Activated T-helper 1 cell treated with Interleukin-2 at 50 U/mL for 16 hours (primary cell): Measurements from ENCODE around the gene CFAP20DC.
"Not testable (repeated sequence)": the region's sequence is repeated elsewhere in the genome, so short reads cannot be mapped to it uniquely, and the experiment has no call there.

Source experiments
- DNase-seq: peaks from one replicate; pipeline ENCODE4 v3.0.0-alpha.2; 2020; ENCODE audit warnings: low read depth

The CFAP20DC gene

DNA sequence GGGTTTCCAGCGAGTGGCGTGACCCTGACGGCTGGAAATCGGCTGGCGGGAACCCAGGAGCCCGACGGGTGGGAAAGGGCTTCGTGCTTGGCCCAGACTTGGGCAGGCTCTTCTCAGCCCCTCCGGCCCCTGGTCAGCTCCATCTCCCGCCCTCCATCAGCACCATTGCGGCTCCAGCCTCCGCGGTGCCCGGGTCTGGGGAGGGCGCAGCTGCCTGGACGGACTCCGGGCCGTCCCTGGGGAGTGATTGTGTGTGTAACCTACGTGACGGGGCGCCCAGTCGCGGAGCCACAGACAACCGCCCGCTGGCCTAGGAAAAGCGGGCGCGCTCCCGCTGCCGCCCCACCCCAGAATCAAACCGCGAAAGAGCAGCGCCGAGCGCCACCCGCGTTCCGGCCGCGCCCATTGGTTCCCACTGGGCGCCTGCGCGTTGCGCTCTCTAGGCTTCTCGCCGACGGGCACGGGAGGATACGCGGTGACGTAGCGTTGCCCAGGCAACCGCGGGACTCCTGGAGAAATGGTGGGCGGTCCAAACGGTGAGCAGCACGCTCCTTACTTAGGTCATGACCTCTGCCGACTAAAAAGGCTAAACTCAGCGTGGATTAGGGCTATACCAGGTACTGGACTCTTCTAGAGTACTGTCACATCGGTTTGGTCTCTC lies at the start of gene CFAP20DC:
Gene CFAP20DC, minus strand, starts transcription at position 355 of the 661 bp plus-strand sequence. CDS start 394 bp downstream, outside the sequence.
- peak; percentile 74 for DNase-seq

DNA sequence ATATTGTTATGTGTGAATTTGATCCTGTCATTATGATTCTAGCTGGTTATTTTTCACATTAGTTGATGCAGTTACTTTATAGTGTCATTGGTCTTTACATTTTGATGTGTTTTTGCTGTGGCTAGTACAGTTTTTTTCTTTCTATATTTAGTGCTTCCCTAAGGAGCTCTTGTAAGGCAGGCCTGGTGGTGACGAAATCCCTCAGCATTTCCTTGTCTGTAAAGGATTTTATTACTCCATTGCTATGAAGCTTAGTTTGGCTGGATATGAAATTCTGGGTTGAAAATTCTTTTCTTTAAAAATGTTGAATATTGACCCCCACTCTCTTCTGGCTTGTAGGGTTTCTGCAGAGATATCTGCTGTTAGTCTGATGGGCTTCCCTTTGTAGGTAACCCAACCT lies 48.7 kb upstream of the CFAP20DC start:
- DNase-seq, result not testable (repeated sequence)

DNA sequence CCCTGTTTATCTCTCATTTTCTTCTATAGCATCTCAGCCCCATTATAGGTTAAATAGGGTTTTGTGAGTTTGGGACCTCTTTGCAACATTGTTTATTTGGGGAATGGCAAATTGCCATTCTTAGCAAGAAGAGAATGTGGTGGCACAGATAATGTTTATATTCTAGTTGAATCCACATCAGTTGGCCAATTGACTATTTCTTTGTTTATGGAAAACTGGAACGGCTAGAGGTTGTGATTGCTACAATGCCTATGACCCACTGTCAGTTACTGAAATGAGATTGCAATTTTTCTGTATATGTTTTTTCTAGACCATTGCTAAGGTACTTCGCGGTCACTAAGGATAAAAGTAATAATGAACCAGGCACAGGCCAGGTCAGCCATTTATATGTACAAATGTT lies 44.6 kb upstream of the CFAP20DC start:
- no peak for DNase-seq

DNA sequence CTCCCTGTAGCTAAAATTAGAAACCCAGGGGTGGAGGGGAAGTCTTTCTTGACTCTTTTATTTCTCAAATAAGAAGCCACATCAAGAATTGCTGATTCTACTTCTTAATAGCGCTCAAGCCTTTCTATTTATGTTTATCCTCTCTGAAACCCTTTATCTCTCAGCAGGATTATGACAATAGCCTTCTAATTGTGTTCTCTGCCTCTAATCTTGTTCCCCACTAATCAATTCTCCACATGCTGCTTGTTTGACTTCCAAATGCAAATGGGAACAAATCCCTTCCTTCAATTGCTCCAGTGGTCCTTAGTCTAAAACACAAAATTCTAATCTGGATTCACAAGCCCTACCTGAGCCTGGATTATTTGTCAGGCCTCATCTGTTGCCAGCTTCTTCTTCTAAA lies 43.7 kb upstream of the CFAP20DC start:
- no peak for DNase-seq

DNA sequence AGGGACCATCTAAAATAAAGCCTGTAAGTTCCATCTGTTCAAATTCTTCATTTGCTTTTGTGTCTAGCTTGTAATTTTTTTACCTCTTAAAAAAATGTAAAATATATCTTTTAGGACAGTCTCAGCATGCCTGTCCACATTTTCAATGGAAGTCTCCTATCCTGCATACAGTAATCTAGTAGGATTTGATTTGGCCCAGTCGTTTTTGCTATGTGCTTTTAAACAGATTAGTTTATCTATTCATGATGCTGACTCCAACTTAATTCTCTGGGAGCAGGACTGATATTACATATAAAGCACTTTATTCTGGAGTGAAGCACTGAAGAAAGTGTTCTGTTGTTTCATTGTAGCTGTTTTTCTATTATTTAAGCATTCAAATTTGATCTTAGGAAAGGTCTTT lies 38.9 kb upstream of the CFAP20DC start:
- DNase-seq, result no peak

DNA sequence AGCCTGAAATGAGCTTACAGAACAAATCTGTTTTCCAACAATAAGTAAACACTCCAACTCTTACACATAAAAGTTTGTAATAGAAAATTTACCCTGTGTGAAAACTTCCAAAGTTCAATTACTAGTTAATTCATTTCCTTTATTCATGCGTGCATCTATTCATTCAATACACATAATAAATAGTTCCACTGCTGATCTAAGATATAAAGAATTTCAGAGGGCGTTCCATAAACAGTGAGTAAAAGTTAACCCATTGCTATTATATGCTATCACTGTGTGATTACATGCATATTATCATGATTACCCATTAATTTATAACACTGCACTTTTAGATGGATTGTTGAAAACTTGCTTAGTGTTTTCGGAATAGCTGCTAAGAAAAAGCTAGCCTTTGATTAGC lies 36.2 kb upstream of the CFAP20DC start:
- DNase-seq, result no peak

DNA sequence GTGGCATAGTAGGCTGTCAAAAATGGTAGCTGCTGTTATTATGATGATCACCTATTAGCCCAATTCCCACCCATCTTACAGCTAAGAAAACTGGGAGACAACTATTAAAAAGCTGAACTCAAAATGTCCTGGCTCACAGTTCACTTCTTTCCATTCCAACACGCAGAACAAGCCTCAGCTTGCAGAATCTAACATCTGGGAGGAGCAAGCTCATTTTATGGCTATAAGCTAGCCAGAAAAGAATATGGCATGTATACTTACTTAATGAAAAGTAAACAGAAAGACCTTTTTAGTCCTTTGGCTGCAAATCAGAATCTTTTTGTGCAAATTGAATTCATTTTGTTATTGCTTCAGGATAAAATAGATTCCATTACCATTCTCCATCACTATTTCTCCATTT lies 34.8 kb upstream of the CFAP20DC start:
- no peak for DNase-seq

DNA sequence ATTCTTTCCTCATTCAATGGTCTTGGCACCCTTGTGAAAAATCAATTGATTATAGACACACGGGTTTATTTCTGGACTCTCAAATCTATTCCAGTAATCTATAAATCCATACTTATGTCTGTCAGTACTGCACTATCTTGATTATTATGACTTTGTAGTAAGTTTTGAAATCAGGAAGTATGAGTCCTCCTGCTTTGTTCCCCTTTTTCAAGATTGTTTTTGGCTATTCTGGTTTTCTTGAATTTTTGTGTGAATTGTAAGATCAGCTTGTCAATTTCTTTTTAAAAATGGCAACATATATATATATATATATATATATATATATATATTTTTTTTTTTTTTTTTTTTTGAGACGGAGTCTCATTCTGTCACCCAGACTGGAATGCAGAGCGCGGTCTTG lies 32.3 kb upstream of the CFAP20DC start:
- no peak for DNase-seq

DNA sequence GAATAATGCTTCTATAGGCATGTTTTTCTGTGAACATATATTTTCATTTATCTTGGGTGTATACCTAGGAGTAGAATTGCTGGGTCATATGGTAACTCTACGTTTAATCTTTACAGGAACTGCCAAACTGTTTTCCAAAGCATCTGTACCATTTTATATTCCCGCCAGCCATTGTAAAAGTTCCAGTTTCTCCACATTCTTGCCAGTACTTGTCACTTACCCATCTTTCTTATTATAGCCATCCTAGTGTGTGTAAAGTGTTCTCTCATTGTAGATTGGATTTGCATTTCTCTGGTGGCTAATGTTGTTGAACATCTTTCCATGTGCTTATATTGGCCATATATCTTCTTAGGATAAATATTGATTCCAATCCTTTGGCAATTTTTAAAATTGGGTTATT lies 31.2 kb upstream of the CFAP20DC start:
- no peak for DNase-seq

DNA sequence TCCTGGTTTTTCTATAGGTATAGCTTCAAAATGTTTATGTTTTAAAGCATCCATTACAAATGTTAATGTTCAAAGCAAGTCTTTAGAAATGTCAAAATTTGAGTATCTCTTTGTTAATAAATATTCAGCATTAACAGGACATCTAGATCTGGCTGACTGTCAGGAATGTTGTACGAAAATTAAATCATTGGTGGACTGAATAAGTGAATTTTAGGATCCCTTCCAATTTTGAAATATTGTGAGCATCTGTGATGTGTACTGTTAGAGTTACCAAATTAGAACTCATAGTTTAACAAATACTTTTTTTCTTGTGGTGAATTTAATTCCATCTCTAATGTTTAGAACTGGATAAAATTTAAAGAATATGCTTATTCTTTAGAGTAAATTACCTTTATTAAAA lies 30.1 kb upstream of the CFAP20DC start:
- no peak for DNase-seq

DNA sequence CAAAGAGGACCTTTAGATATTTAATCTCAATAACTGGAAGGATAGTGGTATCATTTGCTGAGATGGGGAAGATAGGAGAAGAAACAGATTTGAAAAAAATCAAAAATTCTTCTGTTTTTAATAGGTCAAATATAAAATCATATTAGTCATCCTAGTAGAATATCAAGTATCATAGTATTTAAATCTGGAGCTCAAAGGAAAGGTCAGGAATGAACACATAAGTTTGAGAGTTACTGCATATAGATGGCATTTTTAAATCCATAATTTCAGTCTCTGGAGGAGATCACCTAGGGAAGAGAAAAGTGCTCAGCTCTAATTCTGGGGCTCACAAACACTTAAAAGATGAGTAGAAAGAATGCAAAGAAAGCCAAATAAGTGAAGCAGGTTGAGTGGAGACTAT lies 24.9 kb upstream of the CFAP20DC start:
- no peak for DNase-seq

DNA sequence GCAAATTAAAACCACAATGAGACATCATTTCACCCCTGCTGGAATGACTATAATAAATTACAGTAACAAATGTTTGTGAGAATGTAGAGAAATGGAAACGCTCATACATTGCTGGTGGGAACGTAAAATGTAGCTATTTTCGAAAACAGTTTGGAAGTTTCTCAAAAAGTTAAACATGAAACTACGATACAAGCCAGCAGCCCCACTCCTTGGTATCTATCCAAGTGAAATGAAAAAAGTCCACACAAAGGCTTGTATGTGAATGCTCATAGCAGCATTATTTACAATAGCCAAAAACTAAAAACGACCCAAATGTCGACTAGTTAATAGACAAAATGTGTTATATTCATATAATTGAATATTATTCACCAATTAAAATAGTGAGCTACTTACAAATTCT lies 22.9 kb upstream of the CFAP20DC start:
- no peak for DNase-seq

DNA sequence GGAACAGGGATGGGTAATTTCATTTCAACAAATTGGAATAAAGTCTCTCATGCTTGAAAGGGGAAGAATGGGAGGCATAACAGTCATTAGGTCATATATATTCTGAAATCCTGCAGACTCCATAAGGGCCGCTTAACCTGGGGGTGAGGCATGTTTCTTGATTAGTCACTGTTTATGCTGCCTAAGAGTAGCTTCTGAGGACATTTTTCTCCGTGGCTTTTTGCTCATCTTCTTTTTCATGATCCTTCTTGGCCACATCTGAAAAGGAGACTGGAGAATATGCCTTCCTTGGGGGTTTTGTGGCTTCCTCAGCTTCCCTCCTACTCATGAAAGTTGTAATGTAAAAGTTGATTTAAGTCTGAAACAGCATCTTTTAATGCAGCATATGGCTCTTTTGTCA lies 20.0 kb upstream of the CFAP20DC start:
- no peak for DNase-seq

DNA sequence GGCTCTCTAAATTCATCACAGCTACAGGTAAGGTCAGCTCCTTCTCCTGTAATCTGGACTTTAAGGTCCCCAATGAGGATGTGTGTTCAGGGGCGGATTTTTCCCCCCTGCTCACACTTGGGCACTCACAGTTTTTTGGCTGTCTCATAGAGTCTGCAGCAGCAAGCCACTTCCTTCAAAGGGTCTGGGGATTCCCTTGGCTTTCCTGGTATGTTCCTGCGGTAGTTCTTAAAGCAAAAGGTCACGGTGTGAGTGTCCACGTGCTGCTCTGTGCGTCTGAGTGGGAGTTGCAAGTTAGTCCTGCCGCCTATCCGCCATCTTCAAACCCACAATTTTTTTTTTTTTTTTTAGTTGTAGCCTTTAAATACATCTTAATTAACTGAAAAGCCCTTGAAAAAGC lies 15.4 kb upstream of the CFAP20DC start:
- no peak for DNase-seq

DNA sequence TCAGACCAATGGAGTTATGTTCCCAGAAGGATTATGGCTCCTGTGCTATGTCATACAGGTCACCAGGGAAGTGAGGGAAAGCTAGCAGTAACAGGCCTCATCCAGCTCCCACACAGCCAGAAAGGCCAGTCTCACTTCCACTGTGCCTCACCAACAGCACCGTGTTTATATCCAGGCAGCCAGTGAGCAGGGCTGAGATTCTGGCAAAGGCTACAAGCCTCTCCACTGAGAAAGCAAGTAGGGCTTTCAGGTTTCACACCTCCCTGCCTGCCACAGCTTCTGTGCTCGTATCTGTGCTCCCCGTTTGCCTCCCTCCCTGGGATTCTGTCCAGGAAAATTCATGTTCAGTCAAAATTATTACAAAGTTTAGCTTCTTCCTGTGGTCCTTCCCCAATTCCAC lies 14.9 kb upstream of the CFAP20DC start:
- DNase-seq, result no peak

DNA sequence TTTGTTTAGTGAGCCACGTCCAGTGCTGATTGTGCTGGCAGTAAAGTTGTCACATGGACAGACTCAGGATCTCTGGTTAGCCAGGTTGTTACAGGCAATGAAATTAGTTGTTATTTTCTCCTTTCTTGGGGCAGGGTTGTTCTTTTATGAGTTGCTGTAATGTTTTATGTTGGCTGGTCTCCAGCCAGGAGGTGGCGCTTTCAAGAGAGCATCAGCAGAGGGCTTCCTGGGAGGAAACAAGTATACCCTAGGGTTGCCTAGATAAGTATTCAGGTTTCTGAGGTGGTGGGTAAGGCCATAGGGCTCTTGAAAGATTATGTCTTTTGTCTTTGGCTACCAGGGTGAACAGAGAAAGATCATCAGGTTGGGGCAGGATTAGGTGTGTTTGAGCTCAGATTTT lies 14.5 kb upstream of the CFAP20DC start:
- no peak for DNase-seq

DNA sequence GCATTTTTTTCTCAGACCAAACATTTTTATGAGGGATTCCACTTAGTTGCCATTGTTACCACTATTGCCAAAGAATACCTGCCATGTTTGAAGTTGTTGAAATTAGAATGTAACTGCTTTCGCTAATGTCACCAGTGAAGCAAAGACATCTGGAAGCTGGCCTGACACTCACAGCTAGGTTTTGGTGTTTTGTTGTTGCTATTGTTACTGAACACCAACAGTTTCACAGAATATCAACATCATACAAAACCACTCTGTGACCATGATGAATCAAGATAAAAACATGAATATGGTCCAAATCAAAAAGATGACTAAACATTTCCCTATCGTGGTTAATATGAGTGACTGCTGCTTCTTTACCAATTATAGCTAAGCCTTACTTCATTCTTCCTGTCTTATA lies 6.9 kb upstream of the CFAP20DC start:
- no peak for DNase-seq

DNA sequence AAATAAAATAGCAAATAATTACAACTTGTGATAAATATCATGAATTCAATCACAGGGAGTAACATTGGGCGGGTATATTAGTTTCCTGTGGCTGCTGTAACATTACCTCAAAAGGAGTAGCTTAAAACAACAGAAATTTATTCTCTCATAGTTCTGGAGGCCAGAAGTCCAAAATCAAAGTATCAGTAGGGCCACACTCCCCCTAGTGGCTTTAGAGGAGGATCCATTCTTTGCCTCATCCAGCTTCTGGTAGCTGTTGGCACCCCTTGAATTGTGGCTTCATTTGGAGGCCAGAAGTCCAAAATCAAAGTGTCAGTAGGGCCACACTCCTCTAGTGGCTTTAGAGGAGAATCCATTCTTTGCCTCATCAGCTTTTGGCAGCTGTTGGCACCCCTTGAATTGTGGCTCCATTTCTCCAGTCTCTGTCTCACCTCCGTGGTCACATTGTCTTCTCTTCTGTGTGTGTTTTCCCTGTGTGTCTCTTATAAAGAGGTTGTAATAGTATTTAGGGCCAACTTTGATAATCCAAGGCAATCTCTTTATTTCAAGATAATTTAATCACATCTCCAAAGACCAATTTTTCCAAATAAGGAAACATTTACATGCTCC lies 3.1 kb upstream of the CFAP20DC start:
- DNase-seq, result no peak

DNA sequence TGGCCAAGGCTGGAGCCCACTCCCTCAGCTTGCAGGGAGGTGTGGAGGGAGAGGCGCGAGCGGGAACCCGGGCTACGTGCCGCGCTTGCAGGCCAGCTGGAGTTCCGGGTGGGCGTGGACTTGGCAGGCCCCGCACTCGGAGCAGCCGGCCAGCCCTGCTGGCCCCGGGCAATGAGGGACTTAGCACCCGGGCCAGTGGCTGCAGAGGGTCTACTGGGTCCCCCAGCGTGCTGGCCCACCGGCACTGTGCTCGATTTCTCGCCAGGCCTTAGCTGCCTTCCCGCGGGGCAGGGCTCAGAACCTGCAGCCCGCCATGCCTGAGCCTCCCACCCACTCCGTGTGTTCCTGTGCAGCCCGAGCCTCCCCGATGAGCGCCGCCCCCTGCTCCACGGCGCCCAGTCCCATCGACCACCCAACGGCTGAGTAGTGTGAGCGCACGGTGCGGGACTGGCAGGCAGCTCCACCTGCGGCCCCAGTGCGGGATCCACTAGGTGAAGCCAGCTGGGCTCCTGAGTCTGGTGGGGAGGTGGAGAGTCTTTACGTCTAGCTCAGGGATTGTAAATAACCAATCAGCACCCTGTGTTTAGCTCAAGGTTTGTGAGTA lies 1.1 kb upstream of the CFAP20DC start:
- DNase-seq, result not testable (repeated sequence)

DNA sequence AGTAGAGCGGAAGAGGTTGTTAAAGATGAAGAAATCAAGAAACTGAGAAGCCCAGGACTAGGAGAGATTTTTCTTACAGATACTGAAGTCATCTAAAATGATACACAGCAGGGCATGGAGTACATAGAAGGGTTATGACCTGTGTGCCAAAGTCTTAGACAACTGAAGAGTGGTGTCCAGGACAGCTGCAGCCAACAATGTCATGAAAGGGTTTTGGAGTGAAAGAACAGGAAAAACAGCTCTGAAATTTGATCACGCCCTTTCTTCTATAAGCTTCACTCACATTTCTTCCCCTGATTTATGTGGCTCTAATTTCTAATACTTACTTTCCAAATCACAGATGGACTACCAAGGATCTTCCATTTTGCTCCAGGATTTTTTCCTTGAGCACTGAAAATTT lies 3.0 kb downstream of the CFAP20DC start:
- DNase-seq, result no peak

DNA sequence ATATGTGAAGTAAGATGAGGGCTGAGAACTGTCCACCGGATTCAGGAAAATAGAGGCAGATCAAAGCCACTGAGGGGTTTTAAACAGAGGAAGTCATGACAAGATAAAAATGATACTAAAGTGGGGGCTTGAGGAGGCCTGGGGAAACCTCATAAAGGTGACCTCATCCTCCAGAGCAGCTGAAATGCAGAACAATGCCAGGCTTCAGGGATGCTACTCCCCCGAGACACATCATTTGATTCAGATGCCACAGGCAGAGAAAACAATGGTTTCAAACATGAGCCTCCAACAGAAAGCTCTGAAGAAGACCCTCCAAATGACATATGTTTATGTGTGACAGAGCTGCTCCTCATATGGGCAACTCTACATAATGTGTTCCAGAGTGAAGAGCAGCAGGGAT lies 6.4 kb downstream of the CFAP20DC start:
- no peak for DNase-seq

DNA sequence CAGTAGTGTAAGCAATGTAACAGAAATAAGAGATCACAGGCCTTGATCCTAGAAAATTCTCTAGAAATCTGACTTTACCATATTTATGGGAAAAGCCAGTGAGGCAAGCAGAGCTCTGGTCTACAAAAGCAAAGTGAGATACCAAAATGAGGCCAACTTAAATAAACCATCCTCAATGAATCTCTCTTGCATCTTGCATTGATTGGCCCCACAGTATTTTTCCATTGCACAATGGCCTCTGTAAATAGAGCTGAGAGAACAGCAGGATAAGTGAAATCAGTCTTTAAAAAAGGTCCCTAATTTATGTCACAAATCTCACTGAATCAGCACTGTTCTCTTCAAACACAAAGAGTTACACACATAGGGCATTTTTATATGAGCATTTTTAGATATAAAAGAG lies 8.9 kb downstream of the CFAP20DC start:
- DNase-seq, result no peak

DNA sequence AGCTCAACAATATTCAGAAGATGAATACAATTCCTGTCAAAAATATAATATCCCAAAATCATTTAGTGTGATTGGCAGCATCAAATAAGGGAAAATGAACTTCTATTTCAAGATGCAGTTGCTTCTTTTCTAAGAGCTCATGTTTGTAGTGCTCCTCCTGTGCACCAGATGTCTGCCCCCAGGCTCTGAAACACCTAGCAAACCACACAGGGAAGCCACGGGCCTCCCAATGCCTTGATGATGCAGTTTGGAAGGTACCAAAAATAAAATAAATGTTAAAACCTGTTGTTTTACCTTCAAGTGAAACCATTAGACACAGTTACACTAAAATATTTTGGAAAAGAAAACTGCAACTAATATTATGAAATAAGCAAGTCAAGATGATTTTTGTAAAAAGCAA lies 22.2 kb downstream of the CFAP20DC start:
- DNase-seq, result no peak

DNA sequence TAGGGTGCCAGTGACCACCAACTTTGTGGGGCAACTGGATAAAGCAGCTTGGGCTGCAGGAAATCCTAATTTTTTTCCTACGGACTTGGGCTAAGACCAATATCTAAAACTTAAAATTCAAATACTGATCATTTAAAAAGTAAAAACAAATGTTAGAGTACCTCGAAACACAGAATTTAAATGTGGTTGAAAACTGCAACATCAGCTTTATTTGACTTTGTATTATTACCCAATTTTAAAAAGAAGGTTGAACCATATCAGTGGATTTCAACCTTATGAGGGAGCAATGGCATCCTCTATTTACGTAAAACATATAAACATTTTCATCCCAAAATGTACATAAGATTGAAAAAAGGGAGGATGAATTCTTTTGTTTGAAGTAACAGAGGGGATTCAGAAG lies 26.2 kb downstream of the CFAP20DC start:
- no peak for DNase-seq
